ENCODE measurements around the gene HPS4.
"Not testable (repeated sequence)": the region's sequence is repeated elsewhere in the genome, so short reads cannot be mapped to it uniquely, and the experiment has no call there.

HPS4 gene
- 77.3 to 81.9 (median 80.5) reads per million in 3 donors for total RNA-seq

DNA sequence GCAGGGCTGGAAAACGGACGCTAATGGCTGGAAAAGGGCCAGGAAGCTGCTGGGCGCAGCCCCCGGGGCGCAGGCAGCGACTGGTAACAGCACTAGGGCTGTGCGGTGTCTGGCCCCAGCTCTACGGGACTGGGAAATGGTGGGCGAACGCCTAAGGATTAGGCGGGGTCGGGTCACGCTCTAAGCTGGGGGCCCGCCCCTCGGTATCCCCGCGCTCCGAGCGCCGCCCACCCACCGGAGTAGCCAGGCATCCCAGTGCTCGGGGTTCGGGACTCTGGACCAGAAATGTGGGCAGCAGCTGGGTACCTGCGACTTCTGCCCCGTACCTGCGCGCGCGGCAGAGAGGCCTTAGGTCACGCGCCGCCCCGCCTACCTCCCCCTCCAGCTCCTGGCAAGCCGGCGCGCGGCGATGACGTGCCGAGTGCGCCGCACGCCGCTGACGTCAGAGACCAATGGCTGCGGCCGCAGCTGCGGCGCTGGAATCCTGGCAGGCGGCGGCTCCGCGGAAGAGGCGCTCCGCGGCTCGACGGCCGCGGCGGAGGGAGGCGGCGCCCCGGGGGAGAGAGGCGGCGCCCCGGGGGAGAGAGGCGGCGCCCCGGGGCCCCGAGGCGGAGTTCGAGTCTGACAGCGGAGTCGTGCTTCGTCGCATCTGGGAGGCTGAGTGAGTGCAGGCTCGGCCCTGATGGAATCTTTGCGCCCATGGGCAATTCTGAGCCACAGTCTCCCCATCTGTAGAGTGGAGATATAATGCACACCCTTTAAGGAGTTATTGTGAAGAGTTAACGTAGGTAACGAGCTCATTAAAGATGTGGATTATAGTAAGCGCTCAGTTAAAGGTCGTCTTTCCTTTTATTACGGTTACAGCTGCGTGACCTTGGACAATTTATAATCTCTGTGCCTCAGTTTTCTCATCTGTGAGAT is at the start of gene HPS4, which contains the start of gene SRRD:
Gene HPS4 (minus strand): TSS at position 345 of the 921 bp plus-strand sequence. CDS start 2,021 bp downstream, outside the sequence.
Gene SRRD (plus strand): TSS at position 439 of the 921 bp plus-strand sequence. CDS start 14 bp downstream, at position 453.
- DNase-seq: peak; percentile 89 to 90 (median 89)
- no peaks in the 10 kb centered on the region for H3K9me3 ChIP-seq (ENCODE audit: control insufficient read depth, low read length)
- H3K4me3 ChIP-seq (ENCODE audit: insufficient read depth, low read depth, low read length, poor library complexity, severe bottlenecking): peak within 1 kb of the TSS; percentile 75
- peaks cover 43% of the 10 kb centered on the region for H3K4me1 ChIP-seq (ENCODE audit: control insufficient read depth, insufficient read depth, low read length, poor library complexity, severe bottlenecking)
- peak within 1 kb of the TSS; percentile 87 for H3K27ac ChIP-seq (ENCODE audit: insufficient read depth, low read length, poor library complexity, severe bottlenecking)
- H3K27me3 ChIP-seq (replicated peaks; ENCODE audit: control insufficient read depth, insufficient read depth, low read length, poor library complexity, severe bottlenecking): no peaks in the 10 kb centered on the region
- peaks cover 8% of the 10 kb centered on the region for H3K36me3 ChIP-seq (ENCODE audit: control insufficient read depth, insufficient read depth, low read length)

DNA sequence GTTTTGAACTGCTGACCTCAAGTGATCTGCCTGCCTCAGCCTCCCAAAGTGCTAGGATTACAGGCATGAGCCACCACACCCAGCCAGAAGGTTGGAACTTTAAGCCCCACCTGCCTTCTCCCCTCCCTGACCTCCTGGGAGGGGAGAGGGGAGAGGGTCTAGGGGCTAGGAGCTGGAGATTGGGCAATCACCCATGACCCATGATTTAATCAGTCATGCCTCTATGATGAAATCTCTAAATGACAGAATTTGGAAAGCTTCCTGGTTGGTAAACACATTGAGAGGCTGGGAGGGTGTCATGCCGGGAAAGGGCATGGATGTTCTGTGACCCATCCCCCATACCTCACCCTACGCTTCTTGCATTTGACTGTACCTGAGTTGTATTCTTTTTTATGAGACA is 45.8 kb upstream of the HPS4 start:
- no peaks in the 10 kb centered on the region for H3K9me3 ChIP-seq (ENCODE audit: control insufficient read depth, low read length)
- no peak overlapping the region for H3K27ac ChIP-seq (ENCODE audit: insufficient read depth, low read length, poor library complexity, severe bottlenecking)
- no peaks in the 10 kb centered on the region for H3K27me3 ChIP-seq (replicated peaks; ENCODE audit: control insufficient read depth, insufficient read depth, low read length, poor library complexity, severe bottlenecking)
- no peak for DNase-seq
- H3K4me1 ChIP-seq (ENCODE audit: control insufficient read depth, insufficient read depth, low read length, poor library complexity, severe bottlenecking): no peaks in the 10 kb centered on the region
- H3K36me3 ChIP-seq (ENCODE audit: control insufficient read depth, insufficient read depth, low read length): peaks cover 44% of the 10 kb centered on the region
- H3K4me3 ChIP-seq (ENCODE audit: insufficient read depth, low read depth, low read length, poor library complexity, severe bottlenecking): no peak overlapping the region

DNA sequence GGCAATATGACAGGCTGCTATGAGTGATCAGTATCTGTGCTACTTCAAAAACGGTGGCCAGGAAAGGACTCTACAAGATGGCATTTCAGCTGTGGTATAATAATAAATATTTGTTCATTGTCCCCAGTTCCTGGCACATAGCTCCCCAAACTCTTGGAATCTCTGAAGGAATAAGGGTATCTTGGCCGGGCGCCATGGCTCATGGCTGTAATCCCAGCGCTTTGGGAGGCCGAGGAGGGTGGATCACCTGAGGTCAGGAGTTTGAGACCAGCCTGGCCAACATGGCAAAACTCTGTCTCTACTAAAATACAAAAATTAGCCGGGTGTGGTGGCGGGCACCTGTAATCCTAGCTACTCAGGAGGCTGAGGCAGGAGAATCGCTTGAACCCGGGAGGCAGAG is 44.9 kb upstream of the HPS4 start:
- not testable (repeated sequence) for H3K4me3 ChIP-seq (ENCODE audit: insufficient read depth, low read depth, low read length, poor library complexity, severe bottlenecking); H3K4me1 ChIP-seq (ENCODE audit: control insufficient read depth, insufficient read depth, low read length, poor library complexity, severe bottlenecking); DNase-seq; H3K27ac ChIP-seq (ENCODE audit: insufficient read depth, low read length, poor library complexity, severe bottlenecking); H3K9me3 ChIP-seq (ENCODE audit: control insufficient read depth, low read length); H3K27me3 ChIP-seq (replicated peaks; ENCODE audit: control insufficient read depth, insufficient read depth, low read length, poor library complexity, severe bottlenecking)
- H3K36me3 ChIP-seq (ENCODE audit: control insufficient read depth, insufficient read depth, low read length): peaks cover 44% of the 10 kb centered on the region

DNA sequence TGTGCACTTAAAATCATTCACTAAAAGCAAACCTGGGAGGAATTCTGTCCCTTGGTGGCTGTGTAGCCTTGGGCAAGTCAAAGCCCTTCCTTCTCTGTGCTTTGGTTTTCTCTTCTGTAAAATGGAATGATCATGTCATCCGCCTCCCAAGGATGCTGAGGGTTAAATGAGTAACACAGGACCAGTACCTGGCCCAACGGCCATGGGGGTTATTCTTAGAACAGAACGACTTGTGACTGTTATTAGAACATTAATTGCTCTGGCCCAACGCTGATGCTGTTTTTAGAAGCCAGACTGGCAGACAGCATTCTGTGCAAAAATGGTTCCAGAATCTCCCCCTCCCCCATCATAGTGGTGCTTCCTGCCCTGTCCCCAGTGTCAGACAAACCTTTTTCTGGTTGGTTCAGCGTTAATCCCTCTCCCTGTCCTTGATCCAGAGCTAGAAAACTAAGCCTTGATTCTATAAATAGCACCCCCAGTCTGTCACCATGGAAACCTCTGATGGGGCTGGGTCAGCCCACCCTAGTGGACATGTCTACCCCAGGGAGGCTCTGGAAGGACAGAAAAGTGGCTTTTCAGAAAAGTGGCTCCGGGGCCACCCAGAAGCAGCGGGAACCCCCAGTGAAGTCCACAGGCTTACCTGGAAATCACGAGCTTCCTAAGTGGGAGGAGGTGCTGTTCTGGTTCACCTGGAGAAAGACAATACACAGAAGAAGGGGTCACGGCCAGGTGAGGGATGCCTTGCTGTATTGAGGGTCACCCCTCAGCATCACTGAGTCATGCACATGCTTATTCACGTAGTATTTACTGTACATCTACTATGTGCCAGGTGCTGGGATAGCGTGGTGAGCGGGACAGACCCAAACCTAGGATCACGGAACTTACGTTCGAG is 44.2 kb upstream of the HPS4 start:
- no peaks in the 10 kb centered on the region for H3K4me1 ChIP-seq (ENCODE audit: control insufficient read depth, insufficient read depth, low read length, poor library complexity, severe bottlenecking)
- peaks cover 40% of the 10 kb centered on the region for H3K36me3 ChIP-seq (ENCODE audit: control insufficient read depth, insufficient read depth, low read length)
- H3K9me3 ChIP-seq (ENCODE audit: control insufficient read depth, low read length): no peaks in the 10 kb centered on the region
- H3K4me3 ChIP-seq (ENCODE audit: insufficient read depth, low read depth, low read length, poor library complexity, severe bottlenecking): no peak overlapping the region
- DNase-seq: no peak
- H3K27me3 ChIP-seq (replicated peaks; ENCODE audit: control insufficient read depth, insufficient read depth, low read length, poor library complexity, severe bottlenecking): no peaks in the 10 kb centered on the region
- no peak overlapping the region for H3K27ac ChIP-seq (ENCODE audit: insufficient read depth, low read length, poor library complexity, severe bottlenecking)

DNA sequence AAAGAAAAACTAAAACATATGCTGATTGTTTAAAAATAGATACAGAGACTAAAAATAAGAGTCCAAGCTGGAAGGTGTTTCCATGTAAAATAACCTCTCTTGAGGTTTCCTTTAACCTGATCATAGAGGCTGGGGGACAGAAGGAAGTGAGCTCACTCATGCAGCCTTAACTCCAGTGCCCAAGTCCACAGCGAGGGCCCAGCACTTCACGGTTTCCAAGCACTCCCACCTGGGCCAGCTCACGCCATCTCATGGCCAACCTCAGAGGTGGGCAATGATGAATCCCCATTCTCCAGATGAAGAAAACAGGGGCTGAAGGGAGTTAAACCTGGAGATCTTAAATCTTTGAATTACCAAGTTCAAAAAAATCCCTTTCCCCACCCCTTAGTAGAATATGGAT is 43.6 kb upstream of the HPS4 start:
- Histone ChIP-seq H3K4me3 (ENCODE audit: insufficient read depth, low read depth, low read length, poor library complexity, severe bottlenecking) (no peak overlapping the region), H3K27me3 (replicated peaks; ENCODE audit: control insufficient read depth, insufficient read depth, low read length, poor library complexity, severe bottlenecking) (no peaks in the 10 kb centered on the region), H3K27ac (ENCODE audit: insufficient read depth, low read length, poor library complexity, severe bottlenecking) (no peak overlapping the region), H3K9me3 (ENCODE audit: control insufficient read depth, low read length) (no peaks in the 10 kb centered on the region), H3K4me1 (ENCODE audit: control insufficient read depth, insufficient read depth, low read length, poor library complexity, severe bottlenecking) (no peaks in the 10 kb centered on the region), H3K36me3 (ENCODE audit: control insufficient read depth, insufficient read depth, low read length) (peaks cover 34% of the 10 kb centered on the region)
- DNase-seq: no peak

DNA sequence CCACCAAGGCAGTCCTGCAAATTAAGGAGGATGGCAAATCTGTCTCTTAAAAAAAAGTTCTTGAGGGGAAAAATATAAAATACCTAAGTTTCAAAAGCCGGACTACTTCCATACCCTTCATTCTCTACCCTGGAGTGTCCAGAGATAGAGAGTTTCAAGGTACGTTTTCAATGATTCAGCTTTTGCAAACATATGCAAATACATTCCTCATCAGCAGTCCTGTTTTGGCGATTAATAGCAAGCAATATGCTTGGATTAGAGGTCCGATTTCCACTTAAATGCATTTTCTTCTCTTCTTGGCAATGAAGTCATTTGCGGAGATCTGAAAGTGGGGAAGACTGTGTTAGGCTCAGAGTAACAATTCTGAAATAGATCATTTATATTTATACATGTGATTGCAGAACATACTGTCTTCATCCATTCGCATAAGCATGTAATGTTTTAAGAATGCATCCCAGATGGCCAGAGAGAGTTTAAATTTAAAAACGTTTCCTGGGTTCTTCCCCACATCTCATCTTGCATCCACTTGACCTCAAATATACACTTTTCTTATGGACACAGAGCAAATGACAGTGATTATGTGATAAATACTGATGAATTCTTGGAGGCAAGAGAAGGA is 42.5 kb upstream of the HPS4 start:
- no peak overlapping the region for H3K4me3 ChIP-seq (ENCODE audit: insufficient read depth, low read depth, low read length, poor library complexity, severe bottlenecking)
- H3K27me3 ChIP-seq (replicated peaks; ENCODE audit: control insufficient read depth, insufficient read depth, low read length, poor library complexity, severe bottlenecking): no peaks in the 10 kb centered on the region
- no peaks in the 10 kb centered on the region for H3K4me1 ChIP-seq (ENCODE audit: control insufficient read depth, insufficient read depth, low read length, poor library complexity, severe bottlenecking)
- no peaks in the 10 kb centered on the region for H3K9me3 ChIP-seq (ENCODE audit: control insufficient read depth, low read length)
- DNase-seq: no peak
- no peak overlapping the region for H3K27ac ChIP-seq (ENCODE audit: insufficient read depth, low read length, poor library complexity, severe bottlenecking)
- H3K36me3 ChIP-seq (ENCODE audit: control insufficient read depth, insufficient read depth, low read length): peaks cover 26% of the 10 kb centered on the region

DNA sequence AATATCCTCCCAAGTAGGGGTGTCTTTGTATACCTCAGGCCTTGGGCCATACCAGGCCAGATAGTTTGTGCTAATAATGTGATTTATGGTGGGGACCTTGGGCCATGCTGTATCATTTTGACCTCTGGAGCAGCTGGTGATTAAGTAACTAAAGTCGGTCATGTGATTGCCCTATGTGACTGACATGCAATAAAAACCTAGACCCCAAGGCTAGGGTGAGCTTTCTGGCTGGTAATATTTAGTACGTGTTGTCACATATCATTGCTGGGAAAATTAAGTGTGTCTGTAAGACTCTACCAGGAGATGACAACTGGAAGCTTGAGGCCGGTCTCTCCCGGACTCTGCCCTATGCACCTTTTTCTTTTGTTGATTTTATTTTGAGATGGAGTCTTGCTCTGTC is 41.3 kb upstream of the HPS4 start:
- H3K27ac ChIP-seq (ENCODE audit: insufficient read depth, low read length, poor library complexity, severe bottlenecking): no peak overlapping the region
- H3K4me3 ChIP-seq (ENCODE audit: insufficient read depth, low read depth, low read length, poor library complexity, severe bottlenecking): no peak overlapping the region
- H3K4me1 ChIP-seq (ENCODE audit: control insufficient read depth, insufficient read depth, low read length, poor library complexity, severe bottlenecking): no peaks in the 10 kb centered on the region
- no peaks in the 10 kb centered on the region for H3K27me3 ChIP-seq (replicated peaks; ENCODE audit: control insufficient read depth, insufficient read depth, low read length, poor library complexity, severe bottlenecking)
- peaks cover 22% of the 10 kb centered on the region for H3K36me3 ChIP-seq (ENCODE audit: control insufficient read depth, insufficient read depth, low read length)
- DNase-seq: no peak
- no peaks in the 10 kb centered on the region for H3K9me3 ChIP-seq (ENCODE audit: control insufficient read depth, low read length)

DNA sequence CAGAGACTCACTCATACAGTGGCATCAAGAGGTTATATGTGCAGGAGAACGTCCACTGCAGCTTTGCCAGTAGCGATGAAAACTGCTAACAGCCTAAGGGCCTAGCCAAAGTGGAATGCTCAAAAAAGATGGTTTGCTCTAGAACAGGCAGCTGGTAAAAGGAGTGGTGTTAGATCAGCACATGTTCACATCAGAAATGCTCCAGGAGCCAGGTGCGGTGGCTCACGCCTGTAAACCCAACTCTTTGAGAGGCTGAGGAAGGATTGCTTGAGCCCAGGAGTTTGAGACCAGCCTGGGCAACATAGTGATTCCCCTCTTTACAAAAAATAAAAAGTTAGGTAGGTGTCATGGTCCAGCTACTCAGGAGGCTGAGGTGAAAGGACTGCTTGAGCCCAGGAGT is 39.0 kb upstream of the HPS4 start:
- H3K9me3 ChIP-seq (ENCODE audit: control insufficient read depth, low read length): no peaks in the 10 kb centered on the region
- H3K27me3 ChIP-seq (replicated peaks; ENCODE audit: control insufficient read depth, insufficient read depth, low read length, poor library complexity, severe bottlenecking): no peaks in the 10 kb centered on the region
- no peak overlapping the region for H3K27ac ChIP-seq (ENCODE audit: insufficient read depth, low read length, poor library complexity, severe bottlenecking)
- DNase-seq: no peak
- no peaks in the 10 kb centered on the region for H3K4me1 ChIP-seq (ENCODE audit: control insufficient read depth, insufficient read depth, low read length, poor library complexity, severe bottlenecking)
- H3K36me3 ChIP-seq (ENCODE audit: control insufficient read depth, insufficient read depth, low read length): peaks cover 11% of the 10 kb centered on the region
- no peak overlapping the region for H3K4me3 ChIP-seq (ENCODE audit: insufficient read depth, low read depth, low read length, poor library complexity, severe bottlenecking)

DNA sequence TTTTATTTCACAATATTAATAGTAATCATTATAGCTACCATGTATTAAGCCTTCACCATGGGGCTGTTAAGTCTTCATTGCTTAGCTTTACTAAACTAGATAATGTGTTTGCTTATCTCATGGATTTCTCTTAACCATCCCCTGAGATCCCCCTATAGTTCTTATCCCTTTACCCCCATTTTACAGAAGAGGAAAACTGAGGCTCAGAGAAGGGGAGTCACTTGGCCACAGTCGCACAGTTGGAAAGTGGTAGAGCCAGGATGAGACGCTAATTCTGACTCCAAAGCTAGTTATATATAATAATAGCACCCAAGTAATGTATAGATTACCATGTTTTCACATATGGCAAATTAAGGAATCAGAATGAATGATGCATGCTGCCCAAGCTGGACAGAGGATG is 38.4 kb upstream of the HPS4 start:
- no peak for DNase-seq

More for the DNA sequence above, 38.4 kb upstream of the HPS4 start:
- Histone ChIP-seq H3K27me3 (replicated peaks; ENCODE audit: control insufficient read depth, insufficient read depth, low read length, poor library complexity, severe bottlenecking) (no peaks in the 10 kb centered on the region), H3K4me3 (ENCODE audit: insufficient read depth, low read depth, low read length, poor library complexity, severe bottlenecking) (no peak overlapping the region), H3K36me3 (ENCODE audit: control insufficient read depth, insufficient read depth, low read length) (peaks cover 9% of the 10 kb centered on the region), H3K9me3 (ENCODE audit: control insufficient read depth, low read length) (no peaks in the 10 kb centered on the region), H3K4me1 (ENCODE audit: control insufficient read depth, insufficient read depth, low read length, poor library complexity, severe bottlenecking) (no peaks in the 10 kb centered on the region), H3K27ac (ENCODE audit: insufficient read depth, low read length, poor library complexity, severe bottlenecking) (no peak overlapping the region)

All from effector memory CD4-positive, alpha-beta T cell (primary cell).